Uterine smooth muscle cell (primary cell): ENCODE data around the gene LAMA3. TPM values are rescaled to one million over a fixed set of nuclear protein-coding genes. Genes with fewer than 3 reads are reported as not detected.

Experiments
- total RNA-seq: library from RNA; depleted of rRNA; stranded (reverse); fragments of >200 nt; gene quantifications from 2 replicates; pipeline ENCODE4 v1.2.3, GENCODE V29; 2014

Gene LAMA3
- total RNA-seq: 5.1 and 30.5 TPM in 2 replicates

GRCh38 chr18:23689031-23689615 is at the start of gene LAMA3:
Gene LAMA3, plus strand, starts transcription at chr18:23689453. Its CDS starts 231 bp downstream, at chr18:23689684.

GRCh38 chr18:23662309-23663263 is 26.7 kb upstream of the LAMA3 start, which contains the start of gene ANKRD29:
Gene ANKRD29, minus strand, starts transcription at chr18:23662911. Its CDS starts 181 bp downstream, at chr18:23662730.

Other genes with a start within 250 kb of the LAMA3 start
- gene RIOK3, start 236.2 kb upstream of the LAMA3 start, total RNA-seq: 52.2 and 56.6 TPM in 2 replicates
- 34.0 and 37.8 TPM in 2 replicates for gene RMC1, start 185.9 kb upstream of the LAMA3 start, total RNA-seq
- gene NPC1, start 102.9 kb upstream of the LAMA3 start, total RNA-seq: 117 and 325 TPM in 2 replicates
- 2.3 and 6.1 TPM in 2 replicates for gene ANKRD29, start 26.5 kb upstream of the LAMA3 start, total RNA-seq